H1 (cell line): ENCODE data around the gene WAC. TPM values are rescaled to one million over a fixed set of nuclear protein-coding genes. Genes with fewer than 3 reads are reported as not detected.

Experiments used
- CTCF ChIA-PET: fragments of 300-600 bp; sonication (Branson Sonifier 250); formaldehyde crosslinking; loops from one replicate; lab custom pipeline; 2021; ENCODE audit not compliant: partially characterized antibody; lab: Charles Lee
- POLR2A ChIA-PET: fragments of 300-600 bp; sonication (Branson Sonifier 250); formaldehyde crosslinking; loops from one replicate; lab custom pipeline; 2021; ENCODE audit warnings: inconsistent platforms; ENCODE audit not compliant: partially characterized antibody; lab: Charles Lee
- DNase-seq, 2 experiments: peaks; one replicate each; pipeline versions ENCODE4 v3.0.0 to v3.0.0-alpha.2; 2010 to 2022; ENCODE audit warnings: low spot score in 2 of 2, low read depth in 1 of 2, mixed read lengths in 1 of 2
- FAIRE-seq: peaks from 2 replicates; lab custom pipeline; 2011; peaks lifted over from hg19 to GRCh38; lab: Jason Lieb, UNC
- H2AFZ ChIP-seq: 2 replicates; pipeline ENCODE4 v1.8.1; 2012; ENCODE audit warnings: low read length, inconsistent platforms
- H2AK5ac ChIP-seq: 2 replicates; pipeline ENCODE4 v1.6.1; 2013; ENCODE audit warnings: low read depth, low read length
- H2BK120ac ChIP-seq: replicated peaks from 2 replicates; pipeline ENCODE3; 2013; ENCODE audit warnings: low read depth, low read length, inconsistent platforms
- H2BK12ac ChIP-seq: 2 replicates; pipeline ENCODE4 v1.6.1; 2013; ENCODE audit warnings: low read depth, low read length
- H2BK15ac ChIP-seq: 2 replicates; pipeline ENCODE4 v1.6.1; 2013; ENCODE audit warnings: low read length
- H2BK20ac ChIP-seq: 2 replicates; pipeline ENCODE4 v1.6.1; 2013; ENCODE audit warnings: low read length
- H2BK5ac ChIP-seq: 2 replicates; pipeline ENCODE4 v1.6.1; 2013; ENCODE audit warnings: low read depth, low read length
- H3K14ac ChIP-seq: 2 replicates; pipeline ENCODE4 v1.6.1; 2013; ENCODE audit warnings: inconsistent platforms; ENCODE audit not compliant: insufficient read length
- H3K18ac ChIP-seq: 2 replicates; pipeline ENCODE4 v1.6.1; 2013; ENCODE audit warnings: low read length; ENCODE audit errors: extremely low read depth
- H3K23ac ChIP-seq: 2 replicates; pipeline ENCODE4 v1.6.1; 2013; ENCODE audit warnings: inconsistent platforms; ENCODE audit not compliant: insufficient read length
- H3K23me2 ChIP-seq: 2 replicates; pipeline ENCODE4 v1.6.1; 2013; ENCODE audit warnings: low read depth, low read length
- H3K27ac ChIP-seq: 2 replicates; pipeline ENCODE4 v1.6.1; 2011; ENCODE audit warnings: low read depth, low read length, inconsistent platforms
- H3K27me3 ChIP-seq, 4 experiments: replicated peaks in 1 of 4; 1 replicate in 1 of 4; 2 replicates in 3 of 4; pipeline versions ENCODE4 v1.6.1 to v1.8.1; 2011 to 2013; ENCODE audit warnings: low read length in 3 of 4, mild to moderate bottlenecking in 3 of 4, inconsistent platforms in 2 of 4, mixed read lengths in 2 of 4, moderate library complexity in 1 of 4; ENCODE audit not compliant: control insufficient read depth in 3 of 4, insufficient read depth in 3 of 4; ENCODE audit errors: extremely low read depth in 1 of 4
- H3K36me3 ChIP-seq, 4 experiments: 2 replicates each; pipeline versions ENCODE4 v1.6.1 to v1.8.1; 2011 to 2013; ENCODE audit warnings: mild to moderate bottlenecking in 4 of 4, low read length in 3 of 4, moderate library complexity in 2 of 4, control low read depth in 1 of 4, inconsistent platforms in 1 of 4; ENCODE audit not compliant: insufficient read depth in 4 of 4, control insufficient read depth in 2 of 4
- H3K4ac ChIP-seq: replicated peaks from 2 replicates; pipeline ENCODE3; 2013; ENCODE audit warnings: low read length, low read depth, mixed read lengths, inconsistent platforms; ENCODE audit not compliant: insufficient read length
- H3K4me1 ChIP-seq, 4 experiments: replicated peaks in 1 of 4; 1 replicate in 1 of 4; 2 replicates in 3 of 4; pipeline versions ENCODE4 v1.6.1 to v1.8.1; 2011 to 2013; ENCODE audit warnings: low read length in 3 of 4, inconsistent platforms in 2 of 4, mixed read lengths in 1 of 4; ENCODE audit not compliant: insufficient read depth in 4 of 4, control insufficient read depth in 3 of 4
- H3K4me2 ChIP-seq, 2 experiments: 2 replicates each; pipeline versions ENCODE4 v1.6.1 to v1.8.1; 2011 to 2013; ENCODE audit warnings: low read depth in 2 of 2, low read length in 2 of 2, control low read depth in 1 of 2, inconsistent platforms in 1 of 2, mild to moderate bottlenecking in 1 of 2; ENCODE audit not compliant: insufficient read depth in 1 of 2
- H3K4me3 ChIP-seq, 4 experiments: fragments of 200-600, 300-600 bp in 1 of 4; sonication (generic), shearing (Covaris generic), sonication (Bioruptor Twin) in 1 of 4; 2 replicates each; pipeline versions ENCODE4 v1.5.1 to v1.8.1; 2011 to 2016; ENCODE audit warnings: low read length in 4 of 4, low read depth in 3 of 4, control low read depth in 2 of 4, inconsistent platforms in 2 of 4, mild to moderate bottlenecking in 2 of 4, mixed read lengths in 1 of 4, moderate library complexity in 1 of 4; ENCODE audit not compliant: insufficient read depth in 2 of 4; ENCODE audit errors: extremely low read depth in 1 of 4
- H3K56ac ChIP-seq: replicated peaks from 2 replicates; pipeline ENCODE3; 2013; ENCODE audit warnings: low read depth, mild to moderate bottlenecking, mixed read lengths, low read length, inconsistent platforms; ENCODE audit not compliant: insufficient read length
- H3K79me1 ChIP-seq: 2 replicates; pipeline ENCODE4 v1.6.1; 2013; ENCODE audit warnings: low read depth, low read length, control low read depth
- H3K79me2 ChIP-seq, 2 experiments: 2 replicates each; pipeline versions ENCODE4 v1.6.1 to v1.8.1; 2012 to 2013; ENCODE audit warnings: low read length in 2 of 2, mild to moderate bottlenecking in 2 of 2, inconsistent platforms in 1 of 2; ENCODE audit not compliant: insufficient read depth in 2 of 2, control insufficient read depth in 1 of 2
- H3K9ac ChIP-seq, 4 experiments: replicated peaks in 1 of 4; 1 replicate in 1 of 4; 2 replicates in 3 of 4; pipeline versions ENCODE4 v1.6.1 to v1.8.1; 2011 to 2013; ENCODE audit warnings: low read depth in 3 of 4, low read length in 3 of 4, control low read depth in 2 of 4, mild to moderate bottlenecking in 2 of 4, moderate library complexity in 2 of 4, inconsistent platforms in 1 of 4; ENCODE audit errors: extremely low read depth in 1 of 4
- H3K9me3 ChIP-seq, 2 experiments: 2 replicates each; pipeline versions ENCODE4 v1.6.1 to v1.8.1; 2012 to 2013; ENCODE audit warnings: mild to moderate bottlenecking in 2 of 2, moderate library complexity in 2 of 2, control low read depth in 1 of 2, inconsistent platforms in 1 of 2, low read depth in 1 of 2, low read length in 1 of 2, mixed read lengths in 1 of 2; ENCODE audit not compliant: insufficient read depth in 2 of 2
- H4K20me1 ChIP-seq, 2 experiments: replicated peaks in 1 of 2; 2 replicates each; pipeline versions ENCODE3 to v1.8.1; 2011 to 2013; ENCODE audit warnings: inconsistent platforms in 2 of 2, low read length in 2 of 2, mild to moderate bottlenecking in 1 of 2; ENCODE audit not compliant: insufficient read depth in 2 of 2, control insufficient read depth in 1 of 2
- H4K5ac ChIP-seq: 2 replicates; pipeline ENCODE4 v1.6.1; 2013; ENCODE audit warnings: low read length, low read depth, mixed read lengths, inconsistent platforms; ENCODE audit not compliant: insufficient read length
- H4K8ac ChIP-seq: 2 replicates; pipeline ENCODE4 v1.8.0; 2013; ENCODE audit warnings: mild to moderate bottlenecking, moderate library complexity, low read length, inconsistent platforms; ENCODE audit not compliant: insufficient read depth; ENCODE audit errors: extremely low read depth
- H4K91ac ChIP-seq: replicated peaks from 2 replicates; pipeline ENCODE3; 2013; ENCODE audit warnings: low read length, mixed read lengths, inconsistent platforms; ENCODE audit not compliant: insufficient read length
- WGBS, 2 experiments: shearing (Covaris generic) in 1 of 2; methylation state at CpG; one replicate each; pipeline versions ENCODE4 v1.1.6 to v1.1.7; 2013 to 2015; ENCODE audit warnings: low lambda C conversion rate in 2 of 2, mixed read lengths in 2 of 2, inconsistent platforms in 1 of 2, low coverage in 1 of 2, missing lambda C conversion rate in 1 of 2; ENCODE audit not compliant: insufficient replicate concordance in 2 of 2, insufficient coverage in 1 of 2, insufficient read length in 1 of 2; ENCODE audit errors: extremely low coverage in 1 of 2, missing lambda C conversion rate in 1 of 2; 5-methylcytosine and 5-hydroxymethylcytosine counted together
- polyA plus RNA-seq, 7 experiments: library from polyadenylated mRNA; depleted of rRNA in 3 of 7; stranded (reverse) in 5 of 7; unstranded in 2 of 7; fragments of >200 nt in 5 of 7; fragments of 200-250 nt in 2 of 7; gene quantifications; 1 replicate in 5 of 7; 2 replicates in 1 of 7; 4 replicates in 1 of 7; pipeline versions ENCODE4 v1.2.1 to v1.2.3, GENCODE V29; 2011 to 2013; ENCODE audit warnings: missing spikeins in 2 of 7, mixed read lengths in 2 of 7
- total RNA-seq: library from RNA; stranded (reverse); fragmentation: NEBNext Ultra II Directional; extraction: Animal tissue kit (Norgen Biotek cat#: 25700); gene quantifications from 2 replicates; pipeline ENCODE4 v1.2.1, GENCODE V29; 2021
- TF ChIP-seq, protein P1 (sequence below), 3 experiments: IDR thresholded peaks; 1 replicate in 2 of 3; 2 replicates in 1 of 3; pipeline versions ENCODE4 v1.5.1 to v1.6.1; 2011; ENCODE audit warnings: low read length in 3 of 3, mild to moderate bottlenecking in 3 of 3, inconsistent platforms in 2 of 3, low read depth in 1 of 3, moderate library complexity in 1 of 3; ENCODE audit not compliant: insufficient read depth in 1 of 3; ENCODE audit errors: control extremely low read depth in 1 of 3

WAC gene
- total and polyA plus RNA-seq, 2 of the 8 experiments (the other 6 are each of a cell fraction or from before 2014, with no cell fraction given), result 72.9 to 128 TPM

DNA sequence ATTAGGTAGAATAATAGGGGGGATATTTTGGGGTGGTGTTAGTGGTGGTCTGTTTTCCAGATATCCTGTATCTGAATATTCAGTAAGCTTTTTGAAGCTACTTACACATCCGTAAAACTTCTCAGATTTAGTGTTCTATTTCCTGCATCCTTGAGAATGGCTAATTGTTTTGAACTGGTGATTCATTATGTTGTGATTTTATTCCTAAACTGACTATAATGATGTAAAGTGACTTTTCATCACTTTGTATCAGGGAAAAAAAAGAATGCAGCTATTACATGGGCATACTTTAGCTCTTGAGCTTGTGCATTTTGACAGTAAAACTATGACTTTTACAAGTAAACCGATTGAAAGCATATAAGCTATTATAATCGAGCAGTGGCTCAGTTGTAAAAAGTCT, 18.2 kb downstream of the WAC start:
- no peak overlapping the region for H4K91ac ChIP-seq
- H3K18ac ChIP-seq, result no peak overlapping the region
- TF ChIP-seq, protein P1, sequence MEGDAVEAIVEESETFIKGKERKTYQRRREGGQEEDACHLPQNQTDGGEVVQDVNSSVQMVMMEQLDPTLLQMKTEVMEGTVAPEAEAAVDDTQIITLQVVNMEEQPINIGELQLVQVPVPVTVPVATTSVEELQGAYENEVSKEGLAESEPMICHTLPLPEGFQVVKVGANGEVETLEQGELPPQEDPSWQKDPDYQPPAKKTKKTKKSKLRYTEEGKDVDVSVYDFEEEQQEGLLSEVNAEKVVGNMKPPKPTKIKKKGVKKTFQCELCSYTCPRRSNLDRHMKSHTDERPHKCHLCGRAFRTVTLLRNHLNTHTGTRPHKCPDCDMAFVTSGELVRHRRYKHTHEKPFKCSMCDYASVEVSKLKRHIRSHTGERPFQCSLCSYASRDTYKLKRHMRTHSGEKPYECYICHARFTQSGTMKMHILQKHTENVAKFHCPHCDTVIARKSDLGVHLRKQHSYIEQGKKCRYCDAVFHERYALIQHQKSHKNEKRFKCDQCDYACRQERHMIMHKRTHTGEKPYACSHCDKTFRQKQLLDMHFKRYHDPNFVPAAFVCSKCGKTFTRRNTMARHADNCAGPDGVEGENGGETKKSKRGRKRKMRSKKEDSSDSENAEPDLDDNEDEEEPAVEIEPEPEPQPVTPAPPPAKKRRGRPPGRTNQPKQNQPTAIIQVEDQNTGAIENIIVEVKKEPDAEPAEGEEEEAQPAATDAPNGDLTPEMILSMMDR (IDR thresholded peaks at IDR 0.05; ENCODE audit: control extremely low read depth in 1 of 3, insufficient read depth in 1 of 3, low read depth in 1 of 3, low read length in 3 of 3), result no peak
- H2AK5ac ChIP-seq, result no peak overlapping the region
- H3K79me1 ChIP-seq, result peaks cover 8% of the 10 kb centered on the region; the same call in 1 of the 2 replicates
- H3K9ac ChIP-seq, result no peak overlapping the region
- H3K14ac ChIP-seq, result no peak overlapping the region
- H3K36me3 ChIP-seq, result peaks cover 0 to 78% (median 20%) of the 10 kb centered on the region in 4 experiments; a peak in 6 of 8 replicates
- no peak overlapping the region for H3K4me3 ChIP-seq
- H3K56ac ChIP-seq, result no peak overlapping the region
- FAIRE-seq, result no peak
- H2BK120ac ChIP-seq, result no peak overlapping the region
- 84% methylated on average over 3 of the region's 3 CpGs; no CpG with 5 or more reads in 1 of the 2 experiments for WGBS, 2 experiments
- DNase-seq, result no peak
- no peak overlapping the region for H3K4ac ChIP-seq
- no peak overlapping the region for H2BK12ac ChIP-seq
- H4K20me1 ChIP-seq, result peaks cover 29 to 30% of the 10 kb centered on the region in 2 experiments
- H4K5ac ChIP-seq, result no peak overlapping the region
- no peaks in the 10 kb centered on the region for H3K23me2 ChIP-seq
- no peak overlapping the region for H3K23ac ChIP-seq
- H4K8ac ChIP-seq, result no peak overlapping the region
- no peak overlapping the region for H2BK5ac ChIP-seq
- H3K27me3 ChIP-seq, result no peaks in the 10 kb centered on the region
- CTCF ChIA-PET, result interaction anchor here (1.3 kb wide), 1 partner anchor 10 kb away, joined by 3 read pairs; no protein-coding TSS in a partner anchor
- H2BK15ac ChIP-seq, result no peak overlapping the region
- POLR2A ChIA-PET, result interaction anchor here (1.1 to 2.7 kb wide), 8 partner anchors 8 to 23 kb away, joined by 3 to 22 read pairs (median 9); partner anchors contain the start of gene WAC
- H3K4me1 ChIP-seq, result 0 out of 7 replicates have a peak, but pooled peaks cover 0 to 2% (median 0%) of the 10 kb centered on the region in 4 experiments
- no peak overlapping the region for H2AFZ ChIP-seq
- no peaks in the 10 kb centered on the region for H3K9me3 ChIP-seq
- no peak overlapping the region for H3K4me2 ChIP-seq
- peaks cover 25 to 100% of the 10 kb centered on the region in 2 experiments for H3K79me2 ChIP-seq
- no peak overlapping the region for H3K27ac ChIP-seq
- H2BK20ac ChIP-seq, result no peak overlapping the region
